ENCODE data around the gene MAPT. TPM values are rescaled to one million over a fixed set of nuclear protein-coding genes. Genes with fewer than 3 reads are reported as not detected.

The MAPT gene
- total RNA-seq, 1 donor from 2014 or later, result 0.28 TPM

DNA sequence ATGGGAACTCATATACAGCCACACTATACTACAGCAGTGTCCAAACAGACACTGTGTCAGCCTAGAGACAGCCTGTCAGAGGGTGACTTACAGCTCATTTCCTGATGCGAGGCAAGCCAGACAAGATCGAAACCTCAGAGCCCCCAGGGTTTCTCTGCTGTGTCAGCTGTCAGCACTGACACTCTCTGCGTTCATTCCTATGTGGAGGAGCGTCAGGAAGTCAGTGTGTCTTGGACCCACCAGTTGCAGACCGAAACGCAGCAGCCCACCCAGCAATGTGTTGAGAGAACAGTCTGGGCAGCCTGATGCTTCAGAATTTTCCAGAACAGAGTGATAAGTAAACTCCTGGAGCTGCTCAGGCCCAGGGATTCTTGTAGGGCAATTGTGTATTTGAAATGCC is 20.6 kb upstream of the MAPT start:
- Mint-ChIP-seq H3K36me3 (ENCODE audit: low read depth, unreplicated experiment) (no peaks in the 10 kb centered on the region), H3K4me3 (ENCODE audit: unreplicated experiment) (no peak overlapping the region), H3K27ac (ENCODE audit: unreplicated experiment) (no peak overlapping the region), H3K9me3 (ENCODE audit: unreplicated experiment) (no peaks in the 10 kb centered on the region), H3K4me1 (ENCODE audit: unreplicated experiment) (peaks cover 9% of the 10 kb centered on the region), H3K27me3 (ENCODE audit: unreplicated experiment) (peaks cover 2% of the 10 kb centered on the region)
- DNase-seq (ENCODE audit: low spot score), result no peak
- TF ChIP-seq, protein P1, sequence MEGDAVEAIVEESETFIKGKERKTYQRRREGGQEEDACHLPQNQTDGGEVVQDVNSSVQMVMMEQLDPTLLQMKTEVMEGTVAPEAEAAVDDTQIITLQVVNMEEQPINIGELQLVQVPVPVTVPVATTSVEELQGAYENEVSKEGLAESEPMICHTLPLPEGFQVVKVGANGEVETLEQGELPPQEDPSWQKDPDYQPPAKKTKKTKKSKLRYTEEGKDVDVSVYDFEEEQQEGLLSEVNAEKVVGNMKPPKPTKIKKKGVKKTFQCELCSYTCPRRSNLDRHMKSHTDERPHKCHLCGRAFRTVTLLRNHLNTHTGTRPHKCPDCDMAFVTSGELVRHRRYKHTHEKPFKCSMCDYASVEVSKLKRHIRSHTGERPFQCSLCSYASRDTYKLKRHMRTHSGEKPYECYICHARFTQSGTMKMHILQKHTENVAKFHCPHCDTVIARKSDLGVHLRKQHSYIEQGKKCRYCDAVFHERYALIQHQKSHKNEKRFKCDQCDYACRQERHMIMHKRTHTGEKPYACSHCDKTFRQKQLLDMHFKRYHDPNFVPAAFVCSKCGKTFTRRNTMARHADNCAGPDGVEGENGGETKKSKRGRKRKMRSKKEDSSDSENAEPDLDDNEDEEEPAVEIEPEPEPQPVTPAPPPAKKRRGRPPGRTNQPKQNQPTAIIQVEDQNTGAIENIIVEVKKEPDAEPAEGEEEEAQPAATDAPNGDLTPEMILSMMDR (IDR thresholded peaks at IDR 0.05; ENCODE audit: unreplicated experiment), result no peak

DNA sequence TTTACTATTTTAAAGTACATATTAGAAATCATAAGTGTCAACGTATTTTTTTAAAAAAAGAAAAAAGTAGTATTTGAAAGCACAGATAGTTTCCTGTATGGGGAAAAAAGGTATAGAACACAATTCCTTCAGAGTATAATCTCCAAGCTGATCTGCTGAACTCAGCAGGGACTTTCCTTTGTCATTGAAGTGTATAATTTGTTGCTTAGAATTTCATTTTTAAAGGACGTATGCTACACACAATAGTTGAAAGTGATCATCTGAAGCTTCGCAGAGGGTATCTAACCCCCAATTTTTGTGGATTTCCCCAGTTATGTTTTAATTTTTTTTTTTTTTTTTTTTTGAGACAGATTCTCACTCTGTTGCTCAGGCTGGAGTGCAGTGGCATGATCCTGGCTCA is 20.2 kb upstream of the MAPT start:
- Mint-ChIP-seq H3K9me3 (ENCODE audit: unreplicated experiment) (no peaks in the 10 kb centered on the region), H3K27ac (ENCODE audit: unreplicated experiment) (no peak overlapping the region), H3K4me3 (ENCODE audit: unreplicated experiment) (no peak overlapping the region), H3K36me3 (ENCODE audit: low read depth, unreplicated experiment) (no peaks in the 10 kb centered on the region), H3K27me3 (ENCODE audit: unreplicated experiment) (peaks cover 2% of the 10 kb centered on the region), H3K4me1 (ENCODE audit: unreplicated experiment) (peaks cover 9% of the 10 kb centered on the region)
- TF ChIP-seq, protein P1 (IDR thresholded peaks at IDR 0.05; ENCODE audit: unreplicated experiment), result no peak
- DNase-seq (ENCODE audit: low spot score), result no peak

DNA sequence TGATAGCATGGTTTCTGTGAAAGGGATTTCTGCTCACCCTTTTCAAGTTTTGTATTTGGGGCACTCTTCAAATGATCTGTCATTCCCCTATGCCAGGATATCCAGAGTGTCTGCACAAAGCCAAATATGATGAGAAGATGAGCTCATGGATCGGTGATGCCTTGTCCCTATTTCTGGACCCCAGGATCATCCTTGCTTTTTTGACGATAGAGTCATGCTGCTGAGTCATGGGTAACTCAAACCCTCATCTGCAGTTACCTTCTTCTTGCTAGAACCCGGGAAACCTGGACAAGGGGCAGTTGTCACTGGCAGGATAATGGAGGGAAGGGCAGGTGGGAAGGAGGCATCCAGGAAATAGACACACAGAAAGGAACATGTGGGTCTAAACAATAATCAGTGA is 17.8 kb upstream of the MAPT start:
- H3K27me3 Mint-ChIP-seq (ENCODE audit: unreplicated experiment), result peaks cover 2% of the 10 kb centered on the region
- no peak overlapping the region for H3K27ac Mint-ChIP-seq (ENCODE audit: unreplicated experiment)
- TF ChIP-seq, protein P1 (IDR thresholded peaks at IDR 0.05; ENCODE audit: unreplicated experiment), result no peak
- DNase-seq (ENCODE audit: low spot score), result no peak
- H3K4me3 Mint-ChIP-seq (ENCODE audit: unreplicated experiment), result no peak overlapping the region
- no peaks in the 10 kb centered on the region for H3K4me1 Mint-ChIP-seq (ENCODE audit: unreplicated experiment)
- H3K36me3 Mint-ChIP-seq (ENCODE audit: low read depth, unreplicated experiment), result no peaks in the 10 kb centered on the region
- no peaks in the 10 kb centered on the region for H3K9me3 Mint-ChIP-seq (ENCODE audit: unreplicated experiment)

DNA sequence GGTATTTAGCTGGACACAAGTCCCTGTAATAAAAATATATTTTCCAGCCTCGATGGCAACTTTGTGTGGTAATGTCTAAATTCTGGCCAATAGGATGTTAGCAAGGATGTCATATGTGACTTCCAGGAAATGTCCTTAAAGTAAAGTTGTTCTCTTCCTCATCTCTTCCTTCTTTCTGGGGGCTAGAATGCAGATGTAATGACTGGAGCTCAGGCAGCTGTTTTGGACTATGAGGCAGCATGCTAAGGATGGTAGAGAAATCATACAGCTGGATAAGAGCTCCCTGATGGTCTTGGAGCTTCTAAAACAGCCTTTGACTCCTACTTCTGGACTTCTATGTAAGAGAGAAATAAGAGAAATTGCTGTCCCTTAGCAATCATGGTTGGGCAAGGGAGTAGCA is 16.9 kb upstream of the MAPT start:
- peaks cover 2% of the 10 kb centered on the region for H3K27me3 Mint-ChIP-seq (ENCODE audit: unreplicated experiment)
- TF ChIP-seq, protein P1 (IDR thresholded peaks at IDR 0.05; ENCODE audit: unreplicated experiment), result no peak
- H3K36me3 Mint-ChIP-seq (ENCODE audit: low read depth, unreplicated experiment), result no peaks in the 10 kb centered on the region
- H3K9me3 Mint-ChIP-seq (ENCODE audit: unreplicated experiment), result no peaks in the 10 kb centered on the region
- no peaks in the 10 kb centered on the region for H3K4me1 Mint-ChIP-seq (ENCODE audit: unreplicated experiment)
- H3K27ac Mint-ChIP-seq (ENCODE audit: unreplicated experiment), result no peak overlapping the region
- no peak for DNase-seq (ENCODE audit: low spot score)
- H3K4me3 Mint-ChIP-seq (ENCODE audit: unreplicated experiment), result no peak overlapping the region

DNA sequence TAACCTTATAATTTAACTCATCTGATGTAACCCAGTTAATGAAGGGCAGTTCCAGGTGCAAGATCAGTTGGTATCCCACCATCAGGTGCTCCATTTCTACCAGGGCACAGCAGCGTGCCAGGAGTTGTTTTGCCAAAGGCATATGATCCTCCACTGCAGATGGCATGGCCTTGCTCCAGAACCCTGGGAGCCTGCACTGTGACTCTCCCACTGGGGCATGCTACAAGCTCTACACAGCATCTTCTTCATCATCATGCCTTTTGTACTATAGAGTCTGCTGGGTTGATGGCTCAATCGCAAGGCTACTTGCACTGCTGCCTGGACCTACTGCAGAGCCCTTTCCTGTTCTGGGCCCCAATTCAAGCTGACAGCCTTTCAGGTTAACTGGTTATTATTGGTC is 11.3 kb upstream of the MAPT start:
- TF ChIP-seq, protein P1 (IDR thresholded peaks at IDR 0.05; ENCODE audit: unreplicated experiment), result no peak
- Mint-ChIP-seq H3K4me3 (ENCODE audit: unreplicated experiment) (no peak overlapping the region), H3K27me3 (ENCODE audit: unreplicated experiment) (peaks cover 7% of the 10 kb centered on the region), H3K27ac (ENCODE audit: unreplicated experiment) (no peak overlapping the region), H3K36me3 (ENCODE audit: low read depth, unreplicated experiment) (no peaks in the 10 kb centered on the region), H3K4me1 (ENCODE audit: unreplicated experiment) (no peaks in the 10 kb centered on the region), H3K9me3 (ENCODE audit: unreplicated experiment) (no peaks in the 10 kb centered on the region)
- DNase-seq (ENCODE audit: low spot score), result no peak
